HG02884 (cell line): Measurements from ENCODE around the gene COL23A1.

ENCODE experiments used
- ATAC-seq: cut with Tn5 transposase; IDR thresholded peaks from one replicate; pipeline ENCODE4 v1.9.1; 2021; ENCODE audit warnings: mild to moderate bottlenecking, moderate library complexity; ENCODE audit not compliant: unreplicated experiment

Gene COL23A1

GRCh38 chr5:178368716-178369300, 221.4 kb downstream of the COL23A1 start:
- ATAC-seq = no peak

DNA sequence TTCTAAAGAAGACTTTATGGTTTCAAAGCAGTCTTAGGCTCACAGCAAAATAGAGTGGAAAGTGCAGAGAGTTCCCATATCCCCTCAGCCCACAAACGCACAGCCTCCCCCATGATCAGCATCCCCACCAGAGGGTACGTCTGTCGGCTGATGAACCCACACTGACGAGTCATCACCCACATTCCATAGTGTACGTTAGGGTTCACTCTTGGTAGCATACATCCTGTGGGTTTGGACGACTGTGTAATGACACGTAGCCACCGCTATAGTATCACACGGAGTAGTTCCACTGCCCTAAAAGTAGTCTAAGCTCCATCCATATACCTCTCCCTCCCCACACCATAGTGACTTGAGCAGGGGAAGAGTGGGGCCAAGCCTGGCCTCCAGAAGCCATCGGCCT, 221.9 kb downstream of the COL23A1 start:
- no peak for ATAC-seq

DNA sequence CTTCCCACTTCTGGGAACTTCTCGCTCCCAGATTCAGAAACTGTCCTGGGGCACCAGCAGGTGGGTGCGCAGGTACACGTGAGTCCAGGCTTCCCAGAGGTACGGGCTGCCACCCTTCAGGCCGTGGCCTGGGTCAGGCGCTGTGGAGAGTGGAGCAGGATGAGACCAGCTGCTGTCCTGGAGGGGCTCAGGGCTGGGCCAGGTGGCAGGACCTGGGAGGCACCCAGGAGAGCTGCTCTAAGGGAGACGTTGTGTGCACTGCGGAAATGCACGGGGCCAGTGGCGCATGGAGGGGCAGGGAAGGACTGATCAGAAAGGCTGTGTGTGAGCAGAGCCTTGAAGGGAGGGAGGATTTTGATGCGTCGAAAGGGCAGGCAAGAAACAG, 222.5 kb downstream of the COL23A1 start:
- ATAC-seq = no peak

DNA sequence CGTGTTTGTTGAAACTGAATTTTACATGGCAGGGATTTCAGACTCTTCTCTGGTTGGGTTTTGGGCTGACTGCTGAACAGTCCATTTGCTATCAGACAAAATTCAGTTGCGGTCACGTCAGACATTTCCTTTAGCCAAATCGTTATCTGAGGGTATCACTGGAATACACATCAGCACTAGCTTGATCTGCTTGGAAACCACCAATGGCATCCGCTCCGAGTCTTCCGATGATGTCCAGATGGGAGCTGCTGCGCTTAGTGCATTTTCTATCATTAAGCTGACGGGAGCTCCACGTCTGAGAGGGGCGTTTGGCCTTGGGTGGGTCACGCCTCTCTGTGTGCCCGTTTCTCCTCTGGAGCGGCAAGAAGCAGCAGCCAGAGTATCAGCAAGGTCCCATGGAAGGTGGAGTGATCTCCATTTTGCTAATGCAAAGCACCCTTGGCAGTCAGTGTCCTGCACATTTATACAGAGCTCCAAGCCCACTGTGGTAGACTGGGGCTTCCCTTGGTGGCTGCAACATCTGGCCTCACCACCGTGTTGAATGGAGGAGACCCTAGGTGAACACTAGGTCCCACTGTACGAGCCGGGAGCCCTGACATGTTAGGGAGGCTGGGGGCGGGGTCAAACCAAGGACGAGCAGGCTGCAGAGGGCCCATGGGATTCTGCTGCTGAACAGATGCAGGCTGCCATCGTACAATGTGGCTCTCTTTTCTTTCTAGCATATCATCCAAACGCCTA, 223.0 kb downstream of the COL23A1 start:
- no peak for ATAC-seq

DNA sequence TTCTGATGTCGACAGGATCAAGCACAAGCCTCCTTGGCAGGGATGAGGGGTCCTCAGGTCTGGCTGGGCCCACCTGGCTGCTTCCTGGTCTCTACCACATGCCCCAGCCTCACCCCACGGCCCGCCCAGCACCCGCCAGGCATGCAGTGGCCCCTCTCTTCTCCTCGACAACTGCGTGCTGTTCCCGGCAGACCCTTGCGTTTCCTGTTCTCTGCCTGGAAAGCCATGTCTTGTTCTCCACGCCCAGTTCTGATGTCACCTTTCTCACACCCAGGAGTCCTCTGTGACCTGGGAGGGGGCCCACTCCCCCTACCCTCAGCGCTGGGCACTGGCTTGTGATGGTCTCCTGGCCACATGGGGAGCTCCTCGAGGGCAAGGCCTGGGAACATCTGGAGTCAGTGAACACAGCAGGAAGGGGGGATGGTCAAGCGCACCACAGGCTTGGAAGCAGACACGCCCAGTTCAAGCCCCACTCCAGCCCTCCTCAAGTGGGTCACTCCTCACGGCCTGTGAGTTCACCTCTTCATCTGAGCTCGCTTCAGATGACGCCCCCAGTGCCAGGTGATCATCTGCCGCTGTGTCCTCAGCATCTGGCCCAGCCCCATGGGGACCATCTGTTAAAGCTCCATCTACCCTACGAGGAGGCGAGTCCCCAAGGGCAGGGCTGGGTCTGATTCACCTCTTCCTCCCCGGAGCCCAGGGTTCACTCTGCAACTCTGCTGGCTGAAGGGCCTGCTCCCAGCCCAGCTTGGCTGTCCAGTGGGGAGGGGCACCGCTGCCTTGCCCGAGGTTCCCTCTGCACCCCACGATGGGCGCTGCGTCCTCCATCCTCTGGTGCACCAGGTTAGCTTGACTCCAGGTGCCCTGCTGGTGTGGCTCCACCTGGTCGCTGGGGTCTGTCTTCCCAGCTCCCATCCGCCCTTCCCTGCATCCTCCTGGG, 224.4 kb downstream of the COL23A1 start:
- no peak for ATAC-seq

GRCh38 chr5:178364326-178364675, 225.9 kb downstream of the COL23A1 start:
- no peak for ATAC-seq

GRCh38 chr5:178363501-178364325, 226.5 kb downstream of the COL23A1 start:
- no peak for ATAC-seq

GRCh38 chr5:178361657-178362445, 228.3 kb downstream of the COL23A1 start:
- ATAC-seq = no peak

DNA sequence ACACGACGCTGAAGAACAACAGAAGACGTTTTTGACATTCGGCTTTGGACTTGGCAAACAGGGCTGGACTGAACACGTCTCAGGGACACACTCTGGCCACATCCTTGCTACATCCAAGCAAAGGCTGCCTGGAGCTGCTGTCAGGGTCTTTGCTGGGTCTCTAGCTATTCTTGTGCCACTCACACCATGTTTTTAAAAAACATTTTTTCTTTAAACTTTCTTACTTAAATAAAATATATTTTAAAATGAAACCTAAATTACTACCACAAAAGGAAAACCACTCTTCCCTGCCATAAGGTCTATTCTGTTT, 229.3 kb downstream of the COL23A1 start:
- ATAC-seq = no peak

GRCh38 chr5:178360222-178360925, 229.8 kb downstream of the COL23A1 start:
- no peak for ATAC-seq

DNA sequence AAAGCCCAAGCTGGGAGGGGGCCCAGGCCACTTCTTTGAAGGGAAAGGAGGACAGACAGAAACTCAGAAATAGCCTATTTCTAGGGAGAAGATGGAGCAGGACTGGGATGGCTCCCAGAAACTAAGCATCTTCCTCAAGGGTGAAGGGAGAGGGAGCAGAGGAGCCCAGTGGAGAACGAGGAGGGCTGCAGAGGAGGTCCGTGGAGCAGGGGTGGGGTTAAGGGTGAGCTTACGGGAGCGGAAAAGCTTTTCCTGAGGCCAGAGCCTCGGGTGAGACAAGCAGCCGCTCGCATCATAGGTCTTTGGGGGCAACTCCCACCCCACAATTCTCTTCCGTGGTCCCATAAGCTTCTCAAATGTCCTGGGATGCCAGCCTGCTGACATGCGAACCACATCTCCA, 230.5 kb downstream of the COL23A1 start:
- no peak for ATAC-seq

DNA sequence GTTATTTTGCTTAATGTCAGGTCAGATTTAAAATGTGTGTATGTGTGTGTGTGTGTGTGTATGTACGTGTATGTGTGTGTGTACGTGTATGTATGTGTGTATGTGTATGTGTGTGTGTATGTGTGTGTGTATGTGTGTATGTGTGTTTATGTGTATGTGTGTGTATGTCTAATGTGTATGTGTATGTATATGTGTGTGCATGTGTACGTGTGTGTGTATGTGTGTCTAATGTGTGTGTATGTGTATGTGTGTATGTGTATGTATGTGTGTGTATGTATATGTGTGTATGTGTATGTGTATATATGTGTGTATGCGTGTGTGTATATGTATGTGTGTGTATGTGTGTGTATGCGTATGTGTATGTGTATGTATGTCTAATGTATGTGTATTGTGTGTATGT, 232.5 kb downstream of the COL23A1 start:
- ATAC-seq = no peak

DNA sequence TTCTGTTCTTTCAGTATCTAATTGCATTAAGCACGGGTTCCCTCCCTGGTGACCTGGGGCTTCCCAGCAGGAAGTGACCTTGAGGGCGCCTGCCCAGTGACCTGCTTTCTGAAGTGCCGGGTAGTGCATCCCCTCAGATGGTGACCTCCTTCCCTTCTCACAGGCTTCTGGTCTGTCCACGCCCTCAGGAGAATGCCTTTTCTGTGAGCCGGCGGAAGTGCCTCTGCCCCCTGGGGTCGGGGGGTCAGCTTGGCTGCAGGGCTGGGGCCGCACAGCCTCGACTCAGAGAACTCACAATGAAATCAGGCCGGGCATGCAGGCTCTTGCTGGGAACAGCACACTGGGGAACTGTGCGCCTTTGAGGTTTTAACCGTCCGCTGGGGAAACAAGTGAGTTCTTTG, 233.1 kb downstream of the COL23A1 start:
- no peak for ATAC-seq

- ATAC-seq = no peak
These were observed 233.7 kb downstream of the COL23A1 start for GRCh38 chr5:178356431-178356872.

DNA sequence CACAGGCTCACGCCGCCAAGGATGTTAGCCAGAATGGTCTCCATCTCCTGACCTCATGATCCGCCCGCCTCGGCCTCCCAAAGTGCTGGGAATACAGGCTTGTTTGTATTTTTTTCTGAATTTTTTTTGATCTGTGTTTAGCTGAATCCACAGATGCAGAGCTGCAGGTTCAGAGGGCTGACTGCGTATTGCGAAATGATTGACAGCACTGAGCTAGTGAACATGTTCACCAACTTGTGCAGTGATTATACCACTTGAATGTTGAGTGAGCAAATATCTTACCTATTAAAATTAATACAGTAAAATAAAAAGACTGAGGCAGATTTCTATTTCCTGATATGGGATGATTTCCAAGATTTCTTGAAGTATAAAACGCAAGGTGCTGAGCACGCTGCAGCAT, 234.5 kb downstream of the COL23A1 start:
- no peak for ATAC-seq

GRCh38 chr5:178353461-178353860, 236.7 kb downstream of the COL23A1 start:
- no peak for ATAC-seq

- no peak for ATAC-seq
These were observed 238.2 kb downstream of the COL23A1 start for GRCh38 chr5:178352035-178352349.

- ATAC-seq = no peak
These were observed 238.8 kb downstream of the COL23A1 start for GRCh38 chr5:178351221-178352034.
